ENCODE data around the gene CCIN. TPM values are rescaled to one million over a fixed set of nuclear protein-coding genes. Genes with fewer than 3 reads are reported as not detected.

CCIN gene
- total RNA-seq = not detected in 2 replicates
- long read RNA-seq = 0 reads

DNA sequence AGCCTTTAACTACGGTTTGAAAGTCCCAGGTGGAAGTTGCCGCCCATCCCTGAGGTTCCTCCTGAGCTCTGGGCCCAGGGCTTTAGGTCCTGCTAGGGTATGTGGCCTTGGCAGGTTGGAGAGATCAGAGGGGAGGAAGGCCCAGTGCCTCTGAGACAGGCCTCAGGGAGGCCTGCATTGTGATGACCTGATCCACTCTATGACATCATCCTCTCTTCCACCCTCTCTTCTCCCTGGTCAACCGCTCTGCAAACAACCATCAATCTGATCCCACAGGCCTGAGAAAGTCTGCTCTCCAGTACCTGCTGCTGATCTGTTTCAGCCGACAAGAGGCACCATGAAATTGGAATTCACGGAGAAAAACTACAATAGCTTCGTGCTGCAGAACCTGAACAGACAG, at the start of gene CCIN:
TSS of gene CCIN (plus strand) at position 223 of the 400 bp plus-strand sequence. CDS start at position 338, 115 bp downstream.
- H3K4me1 Mint-ChIP-seq = no peaks in the 10 kb centered on the region
- H3K4me3 Mint-ChIP-seq = no peak within 1 kb of the TSS
- no peaks in the 10 kb centered on the region for H3K36me3 Mint-ChIP-seq (ENCODE audit: low read depth)
- TF ChIP-seq, protein P1, sequence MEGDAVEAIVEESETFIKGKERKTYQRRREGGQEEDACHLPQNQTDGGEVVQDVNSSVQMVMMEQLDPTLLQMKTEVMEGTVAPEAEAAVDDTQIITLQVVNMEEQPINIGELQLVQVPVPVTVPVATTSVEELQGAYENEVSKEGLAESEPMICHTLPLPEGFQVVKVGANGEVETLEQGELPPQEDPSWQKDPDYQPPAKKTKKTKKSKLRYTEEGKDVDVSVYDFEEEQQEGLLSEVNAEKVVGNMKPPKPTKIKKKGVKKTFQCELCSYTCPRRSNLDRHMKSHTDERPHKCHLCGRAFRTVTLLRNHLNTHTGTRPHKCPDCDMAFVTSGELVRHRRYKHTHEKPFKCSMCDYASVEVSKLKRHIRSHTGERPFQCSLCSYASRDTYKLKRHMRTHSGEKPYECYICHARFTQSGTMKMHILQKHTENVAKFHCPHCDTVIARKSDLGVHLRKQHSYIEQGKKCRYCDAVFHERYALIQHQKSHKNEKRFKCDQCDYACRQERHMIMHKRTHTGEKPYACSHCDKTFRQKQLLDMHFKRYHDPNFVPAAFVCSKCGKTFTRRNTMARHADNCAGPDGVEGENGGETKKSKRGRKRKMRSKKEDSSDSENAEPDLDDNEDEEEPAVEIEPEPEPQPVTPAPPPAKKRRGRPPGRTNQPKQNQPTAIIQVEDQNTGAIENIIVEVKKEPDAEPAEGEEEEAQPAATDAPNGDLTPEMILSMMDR (conservative IDR thresholded peaks at IDR 0.05) = no peak
- no peaks in the 10 kb centered on the region for H3K9me3 Mint-ChIP-seq
- H3K27ac Mint-ChIP-seq (ENCODE audit: unreplicated experiment) = no peak within 1 kb of the TSS
- DNase-seq (ENCODE audit: low read depth, low spot score) = no peak
- H3K27me3 Mint-ChIP-seq (ENCODE audit: low read depth) = peaks cover 6% of the 10 kb centered on the region

DNA sequence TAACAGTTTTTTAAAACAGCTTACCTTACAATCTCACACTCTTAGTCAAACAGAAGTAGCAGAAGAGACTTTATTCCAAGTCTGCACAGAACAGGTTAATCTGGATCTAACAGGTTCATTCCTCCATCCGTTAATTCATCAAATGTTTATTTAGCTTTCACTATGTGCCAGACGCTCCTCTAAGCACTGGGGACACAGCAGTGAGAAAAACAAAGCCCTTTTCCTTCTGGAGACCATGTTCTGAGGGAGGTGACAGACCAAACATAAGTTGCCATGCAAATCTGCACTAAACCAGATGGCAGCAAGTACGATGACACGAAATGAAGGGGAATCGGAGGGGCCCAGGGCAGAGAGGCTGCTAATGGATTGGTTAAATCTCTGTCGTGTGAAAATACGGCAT, 49.7 kb upstream of the CCIN start:
- Mint-ChIP-seq H3K27me3 (ENCODE audit: low read depth) (no peaks in the 10 kb centered on the region), H3K4me1 (no peaks in the 10 kb centered on the region), H3K36me3 (ENCODE audit: low read depth) (peaks cover 4% of the 10 kb centered on the region), H3K27ac (ENCODE audit: unreplicated experiment) (no peak overlapping the region), H3K4me3 (no peak overlapping the region), H3K9me3 (no peaks in the 10 kb centered on the region)
- TF ChIP-seq, protein P1 (conservative IDR thresholded peaks at IDR 0.05) = no peak
- no peak for DNase-seq (ENCODE audit: low read depth, low spot score)

DNA sequence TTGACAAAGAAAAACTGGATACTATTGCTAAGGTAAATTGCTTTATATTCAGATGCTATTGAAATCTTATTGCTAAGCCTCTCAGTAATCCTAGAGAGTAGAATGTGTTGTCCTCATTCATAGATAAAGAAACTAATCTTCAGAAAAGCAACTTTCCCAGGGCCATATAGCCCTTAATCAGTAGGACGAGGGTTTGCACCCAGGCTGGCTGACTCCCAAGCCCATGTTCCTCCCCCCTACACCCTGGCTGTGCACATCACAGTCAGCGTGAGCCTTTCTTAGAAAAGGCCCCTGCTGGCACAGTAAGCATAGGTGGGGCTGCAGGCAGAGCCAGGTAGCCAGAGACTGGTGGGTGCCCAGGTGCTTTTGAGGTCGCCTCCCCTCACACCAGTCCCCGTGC, 48.5 kb upstream of the CCIN start:
- Mint-ChIP-seq H3K4me1 (no peaks in the 10 kb centered on the region), H3K36me3 (ENCODE audit: low read depth) (peaks cover 4% of the 10 kb centered on the region), H3K4me3 (no peak overlapping the region), H3K27me3 (ENCODE audit: low read depth) (no peaks in the 10 kb centered on the region), H3K9me3 (no peaks in the 10 kb centered on the region), H3K27ac (ENCODE audit: unreplicated experiment) (no peak overlapping the region)
- TF ChIP-seq, protein P1 (conservative IDR thresholded peaks at IDR 0.05) = no peak
- DNase-seq (ENCODE audit: low read depth, low spot score) = no peak

DNA sequence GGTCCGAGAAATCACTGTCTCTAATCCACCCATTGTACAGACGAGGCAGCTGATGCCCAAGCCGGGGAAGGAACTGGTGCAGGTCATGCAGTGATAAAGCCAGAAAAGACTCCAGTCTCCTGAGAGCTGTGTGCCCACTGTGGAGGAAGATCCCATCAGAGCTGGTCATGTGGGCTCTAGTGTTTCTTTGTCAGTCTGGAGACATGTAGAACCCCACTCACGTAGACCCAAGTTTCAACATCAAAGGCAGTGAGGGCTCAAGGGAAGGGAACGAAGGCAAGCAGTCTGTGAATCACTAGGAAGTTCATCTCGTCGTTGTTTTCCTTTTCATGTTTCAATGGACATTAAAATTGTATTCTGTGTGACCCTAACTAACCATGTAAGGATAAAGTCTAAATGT, 47.2 kb upstream of the CCIN start:
- Mint-ChIP-seq H3K27ac (ENCODE audit: unreplicated experiment) (no peak overlapping the region), H3K4me1 (no peaks in the 10 kb centered on the region), H3K9me3 (no peaks in the 10 kb centered on the region), H3K27me3 (ENCODE audit: low read depth) (no peaks in the 10 kb centered on the region), H3K36me3 (ENCODE audit: low read depth) (peaks cover 4% of the 10 kb centered on the region), H3K4me3 (no peak overlapping the region)
- TF ChIP-seq, protein P1 (conservative IDR thresholded peaks at IDR 0.05) = no peak
- DNase-seq (ENCODE audit: low read depth, low spot score) = no peak

DNA sequence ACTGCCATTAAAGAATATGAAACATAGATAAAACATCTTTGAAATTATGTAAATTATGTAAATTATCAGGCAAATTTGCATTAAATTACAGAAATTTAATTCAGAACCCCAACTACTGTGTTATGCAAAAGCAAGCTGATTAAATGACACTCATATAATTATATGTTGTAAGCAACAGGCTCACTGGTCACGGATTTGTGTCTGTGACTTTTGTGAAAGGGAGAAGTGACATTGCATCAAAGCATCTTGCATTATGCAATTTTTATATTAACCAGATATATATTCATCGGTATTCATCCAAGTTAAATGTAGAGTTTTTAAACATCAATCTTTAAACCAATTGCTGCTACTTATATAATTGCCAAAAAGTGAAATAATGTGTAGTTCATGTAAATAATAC, 45.7 kb upstream of the CCIN start:
- H3K4me3 Mint-ChIP-seq = no peak overlapping the region
- H3K4me1 Mint-ChIP-seq = no peaks in the 10 kb centered on the region
- no peak for DNase-seq (ENCODE audit: low read depth, low spot score)
- no peak overlapping the region for H3K27ac Mint-ChIP-seq (ENCODE audit: unreplicated experiment)
- TF ChIP-seq, protein P1 (conservative IDR thresholded peaks at IDR 0.05) = no peak
- H3K36me3 Mint-ChIP-seq (ENCODE audit: low read depth) = peaks cover 4% of the 10 kb centered on the region
- H3K9me3 Mint-ChIP-seq = no peaks in the 10 kb centered on the region
- H3K27me3 Mint-ChIP-seq (ENCODE audit: low read depth) = no peaks in the 10 kb centered on the region

Data from neural crest cell (in vitro differentiated cells).